Body of pancreas (tissue), 4 donors: Measurements from ENCODE around the gene KCNQ1OT1. TPM values are rescaled to one million over a fixed set of nuclear protein-coding genes. Genes with fewer than 3 reads are reported as not detected.

Experiments
- ATAC-seq: fragments of 150-250 bp; one replicate; pipeline ENCODE4 v1.9.1; 2016
- DNase-seq, 4 donors: peaks; one replicate each; pipeline ENCODE4 v3.0.0-alpha.2; 2019
- H3K27ac ChIP-seq, 4 donors: fragments of 200-600 bp; sonication (generic); 1 replicate in 3 of 4; 2 replicates in 1 of 4; pipeline versions ENCODE4 v1.5.1 to v1.6.1; 2016 to 2019; ENCODE audit warnings: mild to moderate bottlenecking in 1 of 4, mixed read lengths in 1 of 4, moderate library complexity in 1 of 4
- H3K27me3 ChIP-seq, 2 donors: fragments of 200-600 bp; sonication (generic); one replicate each; pipeline ENCODE4 v1.6.0; 2016; ENCODE audit warnings: mild to moderate bottlenecking in 1 of 2
- H3K36me3 ChIP-seq, 2 donors: fragments of 200-600 bp; sonication (generic); replicated peaks in 1 of 2; 2 replicates each; pipeline ENCODE4 v1.5.1; 2016; ENCODE audit warnings: low read depth in 2 of 2; ENCODE audit not compliant: insufficient read depth in 1 of 2
- H3K4me1 ChIP-seq: fragments of 200-600 bp; sonication (generic); one replicate; pipeline ENCODE4 v1.6.0; 2016
- H3K4me3 ChIP-seq, 2 donors: fragments of 200-600 bp; sonication (generic); 1 replicate in 1 of 2; 2 replicates in 1 of 2; pipeline ENCODE4 v1.5.1; 2016 to 2019
- H3K9me3 ChIP-seq, 3 donors: fragments of 200-600 bp; sonication (generic); 1 replicate in 2 of 3; 2 replicates in 1 of 3; pipeline ENCODE4 v1.5.1; 2016
- CTCF ChIP-seq, 7 experiments: fragments of 450-650 bp in 4 of 7; fragments of 200-600 bp in 3 of 7; sonication (generic) in 3 of 7; IDR thresholded peaks; one replicate each; pipeline ENCODE4 v1.5.1; 2016 to 2019; ENCODE audit warnings: antibody characterized with exemption in 7 of 7
- POLR2A ChIP-seq, 3 donors: fragments of 450-650 bp; IDR thresholded peaks; one replicate each; pipeline ENCODE4 v1.6.1; 2016; ENCODE audit warnings: antibody characterized with exemption in 3 of 3, mild to moderate bottlenecking in 2 of 3
- WGBS, 2 donors: methylation state at CpG; one replicate each; pipeline ENCODE4 v1.1.5; 2017; 5-methylcytosine and 5-hydroxymethylcytosine counted together
- intact Hi-C: fragments of 100-400 bp; cut with DNase I; formaldehyde crosslinking; loops from one replicate; pipeline ENCODE4 v1.15.1; 2023
- total RNA-seq, 2 donors: library from RNA; depleted of rRNA; stranded (reverse); fragments of >200 nt; gene quantifications; one replicate each; pipeline ENCODE4 v1.1.0, GENCODE V29; 2016

Gene KCNQ1OT1
- total RNA-seq, 2 donors from 2014 or later: 3.6 to 9.2 TPM

DNA sequence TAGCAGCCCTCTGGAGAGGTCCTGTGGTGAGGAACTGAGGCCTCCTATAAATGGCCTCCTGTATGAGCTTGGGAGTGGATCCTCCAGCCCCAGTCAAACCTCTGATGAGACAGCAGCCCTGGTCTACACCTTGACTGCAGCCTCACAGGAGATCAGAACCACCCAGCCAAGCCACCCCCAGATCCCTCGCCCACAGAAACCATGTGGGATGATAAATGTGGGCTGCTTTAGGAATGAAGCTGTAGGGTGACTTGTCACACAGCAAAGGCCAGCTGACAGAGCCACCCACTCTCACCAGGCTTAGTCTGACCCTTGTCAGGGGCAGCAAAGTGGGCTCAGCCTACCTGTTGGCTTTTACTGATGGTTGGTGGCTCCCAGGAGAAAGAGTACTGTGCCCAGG is 6.5 kb upstream of the KCNQ1OT1 start:
- Histone ChIP-seq H3K27me3 (no peaks in the 10 kb centered on the region), H3K27ac (no peak overlapping the region), H3K9me3 (no peaks in the 10 kb centered on the region), H3K4me3 (no peak overlapping the region), H3K36me3 (no peaks in the 10 kb centered on the region), H3K4me1 (no peaks in the 10 kb centered on the region)
- intact Hi-C loops: no loop called here
- ATAC-seq: no peak
- TF ChIP-seq CTCF (IDR thresholded peaks at IDR 0.05): no peak
- TF ChIP-seq POLR2A (IDR thresholded peaks at IDR 0.05): no peak
- WGBS, 2 donors: 100% methylated on average over 1 of the region's 1 CpG; no CpG with 5 or more reads in 1 of the 2 donors
- no peak for DNase-seq

GRCh38 chr11:2704896-2705606 is 5.3 kb upstream of the KCNQ1OT1 start:
- Histone ChIP-seq H3K27ac (no peak overlapping the region), H3K27me3 (no peaks in the 10 kb centered on the region), H3K4me3 (no peak overlapping the region), H3K4me1 (no peaks in the 10 kb centered on the region), H3K9me3 (no peaks in the 10 kb centered on the region), H3K36me3 (no peaks in the 10 kb centered on the region)
- intact Hi-C loops: no loop called here
- TF ChIP-seq CTCF (IDR thresholded peaks at IDR 0.05): no peak
- no peak for TF ChIP-seq POLR2A (IDR thresholded peaks at IDR 0.05)
- WGBS, 2 donors: 85 to 93% methylated on average over 9 to 14 of the region's 14 CpGs
- ATAC-seq: no peak
- no peak for DNase-seq

GRCh38 chr11:2704356-2704755 is 4.6 kb upstream of the KCNQ1OT1 start:
- Histone ChIP-seq H3K27ac (no peak overlapping the region), H3K27me3 (no peaks in the 10 kb centered on the region), H3K4me3 (no peak overlapping the region), H3K4me1 (no peaks in the 10 kb centered on the region), H3K9me3 (no peaks in the 10 kb centered on the region), H3K36me3 (no peaks in the 10 kb centered on the region)
- ATAC-seq (no peak), DNase-seq (no peak)
- no peak for TF ChIP-seq POLR2A (IDR thresholded peaks at IDR 0.05)
- TF ChIP-seq CTCF (IDR thresholded peaks at IDR 0.05): no peak
- 94 to 97% methylated on average over 6 of the region's 6 CpGs for WGBS, 2 donors
- intact Hi-C loops: no loop called here

DNA sequence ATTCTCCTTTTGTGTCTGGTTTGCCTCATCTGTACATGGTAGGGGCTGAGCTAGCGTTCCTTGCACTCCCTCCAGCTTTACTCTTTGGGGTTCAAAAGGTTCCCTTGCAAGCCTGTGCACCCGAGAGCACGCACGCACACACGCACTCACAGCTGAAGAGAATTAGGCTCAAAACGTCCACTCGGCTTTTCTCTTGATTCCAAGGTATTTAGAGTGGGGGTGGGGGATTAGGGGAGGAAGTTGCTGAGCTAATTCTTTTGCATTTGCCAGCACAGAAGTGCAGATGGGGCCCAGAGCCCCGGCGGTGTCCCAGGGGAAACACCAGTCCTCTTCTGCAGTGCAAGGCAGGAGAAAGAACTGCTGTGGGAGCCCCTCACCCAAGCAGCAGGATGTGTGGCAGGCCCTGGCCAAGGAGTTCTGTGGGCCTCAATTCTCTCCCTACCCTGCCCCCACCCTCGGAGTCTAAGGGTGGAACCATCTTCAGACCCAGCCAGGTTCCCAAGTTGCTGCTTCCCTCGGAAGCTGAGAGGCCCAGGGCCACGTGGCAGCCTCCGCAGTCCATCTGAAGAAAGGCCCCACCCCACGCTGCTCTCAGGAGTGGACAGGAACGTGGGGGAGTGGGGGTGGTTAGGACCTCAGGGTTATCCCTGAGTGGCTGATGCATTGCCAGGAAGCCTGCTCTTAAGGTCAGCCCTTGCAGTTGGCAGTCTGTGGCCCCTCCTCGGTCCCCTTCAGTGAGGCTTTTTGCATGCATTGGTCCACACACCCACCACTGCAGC is 3.8 kb upstream of the KCNQ1OT1 start:
- H3K36me3 ChIP-seq: no peaks in the 10 kb centered on the region
- DNase-seq: no peak
- H3K4me3 ChIP-seq: no peak overlapping the region
- no peak for TF ChIP-seq CTCF (IDR thresholded peaks at IDR 0.05)
- TF ChIP-seq POLR2A (IDR thresholded peaks at IDR 0.05): no peak
- WGBS, 2 donors: 75% methylated on average over 12 to 16 of the region's 16 CpGs
- no peak for ATAC-seq
- H3K27ac ChIP-seq: no peak overlapping the region
- H3K9me3 ChIP-seq: no peaks in the 10 kb centered on the region
- no peaks in the 10 kb centered on the region for H3K27me3 ChIP-seq
- H3K4me1 ChIP-seq: no peaks in the 10 kb centered on the region
- intact Hi-C loops: no loop called here
